ENCODE results near the gene OSR1. TPM values are rescaled to one million over a fixed set of nuclear protein-coding genes. Genes with fewer than 3 reads are reported as not detected.
A peak's percentile ranks its signal among the peaks of the same experiment; 100 is the strongest.

The OSR1 gene
- total and polyA plus RNA-seq, 3 experiments from 2014 or later = not detected

DNA sequence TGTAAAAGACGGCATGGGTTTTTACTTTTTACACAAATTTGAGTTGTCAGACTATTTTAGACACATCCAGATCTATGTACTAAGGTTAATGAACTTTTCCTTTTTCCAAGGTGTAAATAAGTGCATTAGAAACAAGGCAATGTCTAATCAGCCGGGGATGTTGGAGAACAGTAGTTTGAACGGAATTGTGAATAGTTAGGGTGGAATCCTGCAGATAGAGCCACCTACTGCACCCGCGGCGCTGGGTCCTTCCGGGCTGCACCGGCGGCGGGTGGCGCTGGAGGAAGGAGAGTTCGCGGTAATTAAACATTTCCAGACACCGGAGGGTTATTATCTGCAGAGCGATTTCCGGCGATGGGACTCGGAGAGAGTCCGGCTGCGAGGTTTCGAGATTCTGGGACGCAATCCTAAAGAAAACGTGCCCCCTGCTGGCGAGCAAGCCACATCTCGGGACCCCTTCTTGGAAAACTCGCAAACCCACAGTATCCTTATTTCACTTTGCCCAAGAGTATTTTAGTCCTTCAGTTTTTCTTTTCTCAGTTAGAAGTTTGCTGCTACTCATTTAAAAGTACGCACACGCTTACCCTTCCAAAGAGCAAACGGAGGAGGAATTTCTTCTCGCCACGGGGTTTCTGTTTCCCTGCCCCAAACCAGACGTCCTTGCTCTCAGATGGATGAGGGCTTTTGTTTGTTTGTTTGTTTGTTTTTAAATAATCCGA is 4.5 kb upstream of the OSR1 start:
- peak overlapping the region; percentile 90 to 98 (median 95) for H3K4me3 Mint-ChIP-seq
- no peak overlapping the region for H3K27ac ChIP-seq (ENCODE audit: low read depth, low read length)
- no peaks in the 10 kb centered on the region for H3K9me3 ChIP-seq (ENCODE audit: low read length)
- H3K4me3 ChIP-seq (ENCODE audit: low read length) = peak overlapping the region; percentile 61
- H3K4me1 Mint-ChIP-seq = peaks cover 33 to 48% (median 37%) of the 10 kb centered on the region in 3 donors
- peaks cover 27% of the 10 kb centered on the region for H3K4me1 ChIP-seq (ENCODE audit: insufficient read depth, low read length)
- H3K27ac Mint-ChIP-seq = peak overlapping the region; percentile 14 to 94 (median 84)
- no peaks in the 10 kb centered on the region for H3K36me3 ChIP-seq (ENCODE audit: insufficient read depth, low read length)
- peak in 4 of 5 donors; percentile 30 to 62 (median 44) for DNase-seq
- CTCF ChIA-PET = interaction anchor here (1.0 to 1.3 kb wide), 3 partner anchors 502 to 842 kb away, joined by 3 to 4 read pairs (median 3); no protein-coding TSS in a partner anchor
- POLR2A ChIA-PET = interaction anchor here (1.2 kb wide), 1 partner anchor 15 kb away, joined by 4 read pairs; no protein-coding TSS in a partner anchor
- H3K27me3 ChIP-seq (ENCODE audit: insufficient read depth, low read length, poor library complexity, severe bottlenecking) = peaks cover 34% of the 10 kb centered on the region
- H3K27me3 Mint-ChIP-seq = peaks cover 32 to 34% of the 10 kb centered on the region in 2 donors
- H3K9me3 Mint-ChIP-seq = no peaks in the 10 kb centered on the region
- peaks cover 0 to 9% (median 0%) of the 10 kb centered on the region in 3 donors for H3K36me3 Mint-ChIP-seq

DNA sequence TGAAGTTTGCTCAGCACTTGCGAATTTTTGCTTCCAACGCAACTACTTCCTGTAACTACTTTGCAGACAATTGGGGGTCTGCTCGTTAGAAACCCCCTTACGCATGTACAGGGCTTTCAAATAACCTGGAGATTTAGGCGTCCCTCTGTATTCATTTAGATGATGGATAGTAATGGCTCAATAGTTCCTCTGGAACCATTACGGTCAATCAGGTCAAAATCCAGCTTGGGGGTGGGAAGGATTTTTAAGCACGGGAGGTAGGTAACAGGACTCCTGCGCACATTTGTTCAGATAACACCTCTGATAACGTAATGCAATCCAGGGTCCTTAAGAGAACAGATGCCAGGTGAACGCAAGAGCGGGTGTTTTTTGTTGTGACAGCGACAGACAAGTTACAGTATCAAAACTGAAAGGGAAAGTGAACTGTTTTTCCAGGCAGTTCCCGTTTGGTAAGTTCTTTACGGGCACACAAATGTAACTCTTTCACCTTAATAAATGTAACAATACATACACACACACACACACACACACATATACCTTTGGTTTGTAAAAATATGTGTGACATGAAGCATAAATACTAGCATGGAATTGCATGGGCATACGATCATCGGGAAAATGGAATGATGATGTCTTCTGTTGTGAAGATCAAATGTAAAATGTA is 3.8 kb upstream of the OSR1 start:
- Mint-ChIP-seq H3K27ac (peak overlapping the region; percentile 9 to 94 (median 84)), H3K27me3 (peaks cover 39 to 41% of the 10 kb centered on the region in 2 donors), H3K4me1 (peaks cover 40 to 55% (median 44%) of the 10 kb centered on the region in 3 donors), H3K9me3 (no peaks in the 10 kb centered on the region), H3K4me3 (peak overlapping the region; percentile 90 to 98 (median 95)), H3K36me3 (peaks cover 0 to 9% (median 0%) of the 10 kb centered on the region in 3 donors)
- Histone ChIP-seq H3K4me3 (ENCODE audit: low read length) (peak overlapping the region; percentile 61), H3K4me1 (ENCODE audit: insufficient read depth, low read length) (peaks cover 34% of the 10 kb centered on the region), H3K9me3 (ENCODE audit: low read length) (no peaks in the 10 kb centered on the region), H3K36me3 (ENCODE audit: insufficient read depth, low read length) (no peaks in the 10 kb centered on the region), H3K27me3 (ENCODE audit: insufficient read depth, low read length, poor library complexity, severe bottlenecking) (peaks cover 41% of the 10 kb centered on the region), H3K27ac (ENCODE audit: low read depth, low read length) (peak overlapping the region; percentile 5)
- ChIA-PET POLR2A (no interaction called here), CTCF (no interaction called here)
- peak in 1 of 5 donors; percentile 52 for DNase-seq

DNA sequence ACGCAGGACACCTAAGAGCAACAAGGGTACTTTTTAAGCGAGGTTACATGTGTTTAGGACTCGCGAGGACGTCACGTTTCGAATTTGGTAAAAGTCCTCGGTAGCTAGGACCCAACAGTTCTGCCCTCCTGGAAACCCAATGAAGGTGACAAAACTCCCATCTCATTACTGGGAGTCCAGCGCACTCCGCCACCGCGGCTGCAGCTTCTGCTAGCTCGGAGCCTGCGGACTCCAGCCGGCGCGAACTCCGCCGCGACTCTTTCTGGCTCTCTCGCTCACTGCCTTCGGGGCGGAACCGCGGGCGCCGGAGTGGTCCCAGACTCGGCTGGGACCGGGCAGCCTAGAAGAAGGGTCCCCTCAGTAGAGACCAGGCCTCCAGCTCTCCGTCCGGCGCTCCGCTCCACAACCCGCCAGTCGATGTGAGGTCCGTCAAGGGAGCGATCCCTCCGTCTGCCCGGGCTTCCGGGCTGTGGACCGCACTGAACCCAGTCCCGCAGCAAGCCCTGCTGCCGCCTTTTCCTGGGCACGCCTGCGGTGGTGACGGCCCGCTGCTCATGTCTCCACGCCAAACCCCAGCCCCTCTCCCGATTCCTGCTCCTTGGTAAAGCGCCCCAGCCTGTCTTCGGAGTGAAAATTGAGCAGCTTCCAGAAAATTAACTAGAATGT is 3.0 kb upstream of the OSR1 start:
- POLR2A ChIA-PET = interaction anchor here (1.0 kb wide), 1 partner anchor 802 kb away, joined by 3 read pairs; no protein-coding TSS in a partner anchor
- DNase-seq = peak in 1 of 5 donors; percentile 29
- H3K36me3 Mint-ChIP-seq = peaks cover 0 to 9% (median 0%) of the 10 kb centered on the region in 3 donors
- CTCF ChIA-PET = interaction anchor here (4.2 kb wide), 1 partner anchor 13 kb away, joined by 28 read pairs; no protein-coding TSS in a partner anchor
- peaks cover 47 to 48% of the 10 kb centered on the region in 2 donors for H3K27me3 Mint-ChIP-seq
- peak overlapping the region; percentile 90 to 98 (median 95) for H3K4me3 Mint-ChIP-seq
- Histone ChIP-seq H3K27me3 (ENCODE audit: insufficient read depth, low read length, poor library complexity, severe bottlenecking) (peaks cover 48% of the 10 kb centered on the region), H3K27ac (ENCODE audit: low read depth, low read length) (no peak overlapping the region), H3K9me3 (ENCODE audit: low read length) (no peaks in the 10 kb centered on the region), H3K4me1 (ENCODE audit: insufficient read depth, low read length) (peaks cover 42% of the 10 kb centered on the region), H3K36me3 (ENCODE audit: insufficient read depth, low read length) (no peaks in the 10 kb centered on the region), H3K4me3 (ENCODE audit: low read length) (peak overlapping the region; percentile 61)
- H3K4me1 Mint-ChIP-seq = peaks cover 48 to 63% (median 52%) of the 10 kb centered on the region in 3 donors
- no peaks in the 10 kb centered on the region for H3K9me3 Mint-ChIP-seq
- H3K27ac Mint-ChIP-seq = peak overlapping the region in 7 of 8 donors; percentile 62 to 94 (median 89)

DNA sequence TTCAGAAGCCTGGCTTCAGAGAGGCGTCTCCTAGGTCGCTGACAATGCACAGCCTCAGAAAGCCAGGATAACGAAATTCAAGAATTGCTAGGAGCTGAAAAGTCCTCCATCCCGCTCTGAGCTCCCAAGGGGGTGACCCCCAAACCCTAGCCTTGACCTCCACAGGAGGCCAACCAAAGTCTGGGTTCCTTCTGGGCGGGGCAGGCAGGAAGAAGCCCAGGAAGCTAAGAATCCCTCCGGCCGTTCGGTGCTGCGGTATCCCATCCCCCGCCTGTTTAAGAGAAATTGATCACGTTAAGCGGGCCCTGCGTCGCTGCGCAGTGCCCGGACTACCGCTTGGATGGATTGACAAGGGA is 2.5 kb upstream of the OSR1 start:
- no peaks in the 10 kb centered on the region for H3K9me3 ChIP-seq (ENCODE audit: low read length)
- ChIA-PET CTCF (interaction anchor here (4.2 kb wide), 1 partner anchor 12 kb away, joined by 28 read pairs; no protein-coding TSS in a partner anchor), POLR2A (interaction anchor here (1.0 to 1.5 kb wide), 2 partner anchors 13 to 801 kb away, joined by 3 to 10 read pairs; no protein-coding TSS in a partner anchor)
- H3K27me3 ChIP-seq (ENCODE audit: insufficient read depth, low read length, poor library complexity, severe bottlenecking) = peaks cover 54% of the 10 kb centered on the region
- Mint-ChIP-seq H3K4me1 (peaks cover 51 to 68% (median 57%) of the 10 kb centered on the region in 3 donors), H3K27ac (peak overlapping the region in 2 of 8 donors; percentile 26 to 37), H3K9me3 (no peaks in the 10 kb centered on the region), H3K4me3 (peak overlapping the region; percentile 90 to 98 (median 95)), H3K27me3 (peaks cover 52 to 54% of the 10 kb centered on the region in 2 donors), H3K36me3 (peaks cover 0 to 9% (median 0%) of the 10 kb centered on the region in 3 donors)
- no peak for DNase-seq
- no peaks in the 10 kb centered on the region for H3K36me3 ChIP-seq (ENCODE audit: insufficient read depth, low read length)
- no peak overlapping the region for H3K27ac ChIP-seq (ENCODE audit: low read depth, low read length)
- peaks cover 47% of the 10 kb centered on the region for H3K4me1 ChIP-seq (ENCODE audit: insufficient read depth, low read length)
- H3K4me3 ChIP-seq (ENCODE audit: low read length) = peak overlapping the region; percentile 61

DNA sequence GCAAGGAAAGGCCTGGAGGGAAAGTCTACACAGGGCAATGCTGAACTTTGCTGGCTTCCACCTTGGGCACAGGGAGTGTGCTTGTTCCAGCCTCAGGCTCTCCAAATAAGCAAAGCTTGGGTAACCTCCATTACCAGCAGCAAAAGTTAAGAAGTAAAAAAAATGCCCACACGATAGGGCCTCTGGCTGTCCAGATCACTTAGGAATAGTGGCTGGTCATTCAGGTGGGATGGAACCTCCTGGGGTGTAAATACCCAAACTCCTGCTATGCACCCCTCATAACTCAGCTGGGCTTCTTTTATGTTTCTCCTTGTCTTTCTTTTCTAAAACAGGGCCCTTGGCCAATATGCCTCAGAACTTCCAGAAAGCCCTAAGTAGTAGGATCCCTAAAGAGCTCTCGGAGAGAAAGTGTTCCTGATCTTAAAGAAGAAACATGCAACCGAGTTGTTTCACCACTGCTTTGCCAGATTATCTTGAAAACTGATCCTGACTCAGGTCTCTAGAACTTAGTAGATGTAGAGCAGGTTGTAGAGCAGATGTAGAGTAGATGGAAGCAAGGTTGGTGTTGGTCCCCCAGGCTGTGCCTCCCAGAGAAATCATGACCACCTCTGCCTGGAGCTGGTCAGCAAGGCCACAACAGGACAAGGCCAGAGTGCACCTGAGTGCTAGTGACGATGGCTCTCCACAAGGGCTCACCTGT is 2.0 kb upstream of the OSR1 start:
- Mint-ChIP-seq H3K36me3 (peaks cover 0 to 9% (median 0%) of the 10 kb centered on the region in 3 donors), H3K9me3 (no peaks in the 10 kb centered on the region), H3K27ac (peak overlapping the region in 2 of 8 donors; percentile 1 to 37), H3K4me3 (peak overlapping the region; percentile 90 to 98 (median 95)), H3K27me3 (peaks cover 56 to 57% of the 10 kb centered on the region in 2 donors), H3K4me1 (peaks cover 53 to 71% (median 57%) of the 10 kb centered on the region in 3 donors)
- ChIA-PET POLR2A (interaction anchor here (1.0 to 1.5 kb wide), 2 partner anchors 13 to 801 kb away, joined by 3 to 10 read pairs; no protein-coding TSS in a partner anchor), CTCF (interaction anchor here (4.2 kb wide), 1 partner anchor 12 kb away, joined by 28 read pairs; no protein-coding TSS in a partner anchor)
- Histone ChIP-seq H3K36me3 (ENCODE audit: insufficient read depth, low read length) (no peaks in the 10 kb centered on the region), H3K27me3 (ENCODE audit: insufficient read depth, low read length, poor library complexity, severe bottlenecking) (peaks cover 59% of the 10 kb centered on the region), H3K4me3 (ENCODE audit: low read length) (no peak overlapping the region), H3K27ac (ENCODE audit: low read depth, low read length) (no peak overlapping the region), H3K9me3 (ENCODE audit: low read length) (no peaks in the 10 kb centered on the region), H3K4me1 (ENCODE audit: insufficient read depth, low read length) (peaks cover 47% of the 10 kb centered on the region)
- no peak for DNase-seq

DNA sequence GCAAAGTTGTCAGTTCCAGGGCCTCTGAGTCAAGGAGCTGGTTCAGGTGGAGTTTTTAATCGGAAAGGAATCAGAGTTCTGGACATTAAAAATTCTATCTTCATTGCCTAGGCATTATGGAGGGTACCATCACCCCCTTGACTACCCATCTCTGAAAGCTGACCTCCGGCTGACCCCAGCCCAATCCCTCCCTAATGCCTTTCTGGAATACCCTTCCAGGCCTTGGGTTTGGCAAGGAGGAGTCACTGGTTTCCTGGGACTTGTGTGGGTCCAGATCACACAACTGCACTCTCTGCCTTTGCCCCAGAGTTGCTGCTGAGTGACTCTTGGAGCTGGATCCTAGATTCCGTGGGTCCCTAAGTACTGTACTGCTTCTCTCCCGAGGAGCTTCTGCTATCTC is 1.0 kb upstream of the OSR1 start:
- Mint-ChIP-seq H3K36me3 (peaks cover 0 to 9% (median 0%) of the 10 kb centered on the region in 3 donors), H3K4me3 (peak overlapping the region in 4 of 7 donors; percentile 8 to 98 (median 34)), H3K4me1 (peaks cover 53 to 71% (median 57%) of the 10 kb centered on the region in 3 donors), H3K9me3 (peaks cover 0 to 3% (median 0%) of the 10 kb centered on the region in 5 donors), H3K27me3 (peaks cover 65 to 67% of the 10 kb centered on the region in 2 donors), H3K27ac (peak overlapping the region in 2 of 8 donors; percentile 19 to 37)
- POLR2A ChIA-PET = interaction anchor here (1.5 kb wide), 1 partner anchor 12 kb away, joined by 10 read pairs; no protein-coding TSS in a partner anchor
- H3K27me3 ChIP-seq (ENCODE audit: insufficient read depth, low read length, poor library complexity, severe bottlenecking) = peaks cover 68% of the 10 kb centered on the region
- H3K36me3 ChIP-seq (ENCODE audit: insufficient read depth, low read length) = no peaks in the 10 kb centered on the region
- H3K9me3 ChIP-seq (ENCODE audit: low read length) = no peaks in the 10 kb centered on the region
- no peak overlapping the region for H3K27ac ChIP-seq (ENCODE audit: low read depth, low read length)
- CTCF ChIA-PET = interaction anchor here (4.2 kb wide), 1 partner anchor 11 kb away, joined by 28 read pairs; no protein-coding TSS in a partner anchor
- DNase-seq = no peak
- peaks cover 47% of the 10 kb centered on the region for H3K4me1 ChIP-seq (ENCODE audit: insufficient read depth, low read length)
- no peak overlapping the region for H3K4me3 ChIP-seq (ENCODE audit: low read length)

DNA sequence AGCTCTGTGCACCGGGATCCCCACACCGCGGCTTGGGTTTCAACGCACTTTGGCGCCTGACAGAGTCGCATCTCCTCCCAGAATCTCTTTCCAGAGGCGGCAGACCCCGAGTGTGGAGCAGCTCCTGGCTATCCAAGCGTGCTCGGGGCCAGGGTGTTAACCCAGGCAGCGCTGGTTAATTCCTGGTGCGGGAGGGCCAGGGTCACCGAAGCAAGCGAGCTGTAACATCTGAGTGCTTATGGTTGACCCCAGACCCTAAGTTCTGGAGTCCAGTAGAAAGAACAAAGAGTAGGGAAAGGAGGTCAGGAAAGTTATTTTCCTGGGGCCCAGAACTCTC is 566 bp upstream of the OSR1 start:
- H3K9me3 ChIP-seq (ENCODE audit: low read length) = no peaks in the 10 kb centered on the region
- DNase-seq = no peak

More for the DNA sequence above, 566 bp upstream of the OSR1 start:
- Mint-ChIP-seq H3K4me1 (peaks cover 53 to 71% (median 54%) of the 10 kb centered on the region in 3 donors), H3K4me3 (peak overlapping the region in 4 of 7 donors; percentile 48 to 81 (median 72)), H3K36me3 (peaks cover 0 to 9% (median 0%) of the 10 kb centered on the region in 3 donors), H3K9me3 (peaks cover 0 to 3% (median 0%) of the 10 kb centered on the region in 5 donors), H3K27me3 (peaks cover 70 to 71% of the 10 kb centered on the region in 2 donors), H3K27ac (peak overlapping the region in 1 of 8 donors; percentile 65)
- Histone ChIP-seq H3K27ac (ENCODE audit: low read depth, low read length) (no peak overlapping the region), H3K4me3 (ENCODE audit: low read length) (no peak overlapping the region), H3K27me3 (ENCODE audit: insufficient read depth, low read length, poor library complexity, severe bottlenecking) (peaks cover 70% of the 10 kb centered on the region), H3K36me3 (ENCODE audit: insufficient read depth, low read length) (no peaks in the 10 kb centered on the region), H3K4me1 (ENCODE audit: insufficient read depth, low read length) (peaks cover 47% of the 10 kb centered on the region)
- POLR2A ChIA-PET = no interaction called here
- CTCF ChIA-PET = interaction anchor here (4.2 kb wide), 1 partner anchor 10 kb away, joined by 28 read pairs; no protein-coding TSS in a partner anchor

Measured in CD8-positive, alpha-beta memory T cell (primary cell).